Brain pericyte (primary cell): Measurements from ENCODE around the gene CEP112.

ENCODE experiments used
- DNase-seq: peaks from one replicate; pipeline ENCODE4 v3.0.0-alpha.2; 2012; ENCODE audit warnings: low read depth, low spot score

CEP112 gene

GRCh38 chr17:66191593-66192377 lies at the start of gene CEP112:
Gene CEP112 (minus strand): TSS chr17:66192133.
- no peak for DNase-seq

GRCh38 chr17:66240630-66241029 lies 48.7 kb upstream of the CEP112 start:
- DNase-seq, result no peak

DNA sequence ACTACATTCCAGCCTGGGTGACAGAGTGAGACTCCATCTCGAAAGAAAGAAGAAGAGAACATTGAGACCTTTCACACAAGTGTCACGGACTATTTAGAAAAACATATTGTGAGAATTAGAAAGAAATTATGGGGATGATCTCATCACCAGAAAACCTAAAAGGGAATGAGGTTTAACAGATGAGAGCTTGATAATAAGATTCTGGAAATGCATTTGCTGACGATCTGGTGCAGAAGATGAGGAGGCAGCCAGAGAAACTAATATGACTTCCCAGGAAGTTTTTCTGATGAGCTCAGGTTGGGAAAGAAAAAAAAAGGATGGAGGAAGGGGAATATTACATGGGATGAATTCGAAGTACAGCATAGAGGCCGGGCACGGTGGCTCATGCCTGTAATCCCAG lies 48.1 kb upstream of the CEP112 start:
- DNase-seq, result no peak

GRCh38 chr17:66235377-66235994 lies 43.6 kb upstream of the CEP112 start:
- DNase-seq, result no peak

- no peak for DNase-seq
These were observed 42.7 kb upstream of the CEP112 start for GRCh38 chr17:66234611-66235010.

DNA sequence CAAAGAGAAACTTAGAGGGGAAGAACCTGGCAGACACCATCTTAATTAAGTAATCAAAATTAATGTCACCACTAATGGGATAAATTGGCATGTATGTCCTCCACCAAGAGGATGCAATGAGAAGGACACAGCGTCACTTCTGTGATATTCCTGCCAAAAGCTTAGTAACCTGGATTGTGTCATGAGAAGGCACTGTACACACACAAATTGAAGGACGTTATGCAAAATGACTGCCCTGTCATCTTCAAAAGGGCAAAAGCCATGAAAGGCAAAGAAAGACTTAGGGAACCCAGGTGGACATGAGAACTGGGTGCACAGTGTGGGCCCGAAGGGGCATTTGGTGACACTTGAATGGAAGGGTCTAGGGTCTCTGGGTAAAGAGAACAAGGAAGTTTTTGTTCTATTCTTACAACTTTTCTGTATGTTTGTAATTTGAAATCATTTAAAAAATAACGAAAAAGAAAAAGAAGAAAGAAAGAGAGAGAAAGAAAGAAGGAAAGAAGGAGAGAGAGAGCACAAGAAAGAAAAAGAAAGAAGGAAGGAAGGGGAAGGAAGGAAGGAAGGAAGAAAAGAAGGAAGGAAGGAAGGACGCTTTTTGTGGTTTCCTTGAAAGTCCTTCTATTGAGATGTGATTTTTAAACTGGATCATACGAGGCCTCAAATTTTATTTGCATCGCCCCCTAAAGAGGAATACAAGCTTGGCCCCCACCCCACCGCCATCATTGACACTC lies 41.3 kb upstream of the CEP112 start:
- DNase-seq, result no peak

GRCh38 chr17:66230922-66231591 lies 39.1 kb upstream of the CEP112 start:
- no peak for DNase-seq

- DNase-seq, result no peak
These were observed 38.0 kb upstream of the CEP112 start for GRCh38 chr17:66229783-66230538.

- DNase-seq, result no peak
These were observed 37.2 kb upstream of the CEP112 start, which contains the start of gene APOH for GRCh38 chr17:66228887-66229782. Gene APOH (minus strand): TSS chr17:66229415. CDS start chr17:66229379, 36 bp downstream.

DNA sequence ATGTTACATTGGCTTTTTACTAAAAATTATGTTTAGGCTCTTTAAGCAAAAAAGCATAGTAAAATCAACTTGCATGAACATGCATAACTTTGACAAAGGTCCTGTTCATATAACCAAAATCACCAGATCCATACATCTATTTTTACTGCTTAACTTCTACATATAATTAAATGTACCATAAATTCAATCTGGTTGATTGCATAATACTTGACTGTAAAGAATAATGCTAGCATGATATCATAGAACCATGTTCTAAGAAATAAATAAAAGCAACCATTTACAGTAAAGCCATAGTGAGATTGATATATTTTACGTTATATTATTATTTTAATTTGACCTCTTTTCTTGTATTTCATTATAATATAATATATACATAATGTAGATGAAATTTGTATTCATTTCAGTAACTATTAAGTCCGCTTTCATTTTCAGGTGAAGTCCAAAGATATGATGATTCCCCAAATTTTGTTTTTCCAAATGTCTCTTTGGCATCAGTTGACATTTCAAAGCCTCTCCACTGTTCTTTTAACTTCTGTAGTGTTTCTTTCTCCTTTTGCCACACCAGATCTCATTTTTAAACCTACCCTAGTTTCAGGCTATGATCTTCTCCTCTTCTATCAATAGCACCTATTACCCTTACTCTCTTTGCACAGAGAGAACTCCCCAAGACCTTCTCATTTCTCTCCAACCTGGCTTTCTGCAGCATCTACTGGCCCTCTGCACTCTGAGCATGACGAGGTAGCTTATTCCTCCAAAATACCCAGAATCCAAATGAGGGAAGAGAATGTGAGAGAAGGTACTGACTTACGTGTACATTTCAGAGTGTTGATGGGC lies 35.5 kb upstream of the CEP112 start:
- no peak for DNase-seq

- no peak for DNase-seq
These were observed 30.9 kb upstream of the CEP112 start for GRCh38 chr17:66222798-66223350.

DNA sequence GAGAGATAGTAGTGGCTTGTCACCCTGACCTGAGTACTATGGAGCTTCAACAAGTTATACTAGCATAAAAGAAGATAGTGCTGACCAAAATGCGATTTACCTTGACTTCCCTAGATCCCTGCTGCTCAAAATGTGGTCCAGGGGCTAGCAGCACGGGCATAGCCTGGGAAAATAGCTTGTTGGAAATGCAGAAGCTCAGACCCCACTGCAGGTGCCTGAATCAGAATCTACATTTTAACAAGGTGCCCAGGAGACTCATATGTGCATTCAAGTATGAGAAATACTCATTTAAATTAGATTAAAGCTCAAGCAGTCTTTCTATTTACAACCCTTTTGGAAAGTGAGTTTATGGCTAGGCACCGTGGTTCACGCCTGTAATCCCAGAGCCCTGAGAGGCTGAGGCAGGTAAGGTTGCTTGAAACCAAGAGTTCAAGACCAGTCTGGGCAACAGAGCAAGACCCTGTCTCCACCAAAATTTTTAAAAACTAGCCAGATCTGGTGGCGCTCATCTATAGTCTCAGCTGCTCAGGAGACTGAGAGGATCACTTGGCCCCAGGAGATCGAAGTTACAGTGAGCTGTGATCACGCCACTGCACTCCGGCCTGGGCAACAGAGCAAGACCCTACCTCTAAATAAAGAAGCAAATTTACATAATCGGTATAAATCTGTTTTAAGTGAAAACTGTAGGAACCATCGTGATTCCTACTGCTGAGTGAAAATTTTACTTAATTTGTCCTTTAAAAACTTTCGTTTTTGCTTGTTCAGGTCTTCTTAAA lies 30.0 kb upstream of the CEP112 start:
- DNase-seq, result no peak

- DNase-seq, result no peak
These were observed 29.4 kb upstream of the CEP112 start for GRCh38 chr17:66221343-66221742.

DNA sequence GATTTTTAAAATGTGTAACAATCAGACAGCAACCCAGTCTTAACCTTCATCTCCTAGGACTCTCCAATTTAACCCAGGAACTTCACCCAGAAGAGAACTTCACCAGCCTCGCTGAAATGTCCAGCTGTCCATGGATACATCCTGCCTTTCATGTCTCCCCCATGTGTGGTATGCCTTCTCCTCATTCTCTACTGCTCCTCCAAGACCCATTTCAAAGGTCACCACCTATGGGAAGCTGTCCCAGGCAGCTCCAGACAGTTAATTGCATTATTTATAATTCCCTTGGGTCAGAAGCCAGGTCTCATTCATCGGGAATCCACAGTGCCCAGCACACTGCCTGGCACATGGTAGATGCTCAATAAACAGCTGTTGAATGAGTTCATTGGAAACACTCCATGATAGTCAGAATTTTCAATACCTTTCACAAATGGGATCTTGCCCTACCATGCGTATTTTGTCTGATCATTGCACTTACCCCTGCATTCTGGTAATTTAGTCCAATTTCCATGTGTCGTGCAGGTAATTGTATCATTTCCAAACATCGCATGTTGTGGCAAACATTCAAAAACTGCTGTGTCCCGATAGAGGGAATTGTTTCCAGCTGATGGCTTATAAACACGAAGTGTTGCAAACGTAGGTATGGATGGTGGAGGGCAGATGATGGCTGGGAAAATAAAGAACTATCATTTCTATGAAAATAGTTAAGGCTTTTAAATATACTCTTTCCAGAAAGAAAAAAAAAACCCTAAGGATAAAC lies 28.3 kb upstream of the CEP112 start:
- DNase-seq, result no peak

- DNase-seq, result no peak
These were observed 23.6 kb upstream of the CEP112 start for GRCh38 chr17:66215529-66215911.

DNA sequence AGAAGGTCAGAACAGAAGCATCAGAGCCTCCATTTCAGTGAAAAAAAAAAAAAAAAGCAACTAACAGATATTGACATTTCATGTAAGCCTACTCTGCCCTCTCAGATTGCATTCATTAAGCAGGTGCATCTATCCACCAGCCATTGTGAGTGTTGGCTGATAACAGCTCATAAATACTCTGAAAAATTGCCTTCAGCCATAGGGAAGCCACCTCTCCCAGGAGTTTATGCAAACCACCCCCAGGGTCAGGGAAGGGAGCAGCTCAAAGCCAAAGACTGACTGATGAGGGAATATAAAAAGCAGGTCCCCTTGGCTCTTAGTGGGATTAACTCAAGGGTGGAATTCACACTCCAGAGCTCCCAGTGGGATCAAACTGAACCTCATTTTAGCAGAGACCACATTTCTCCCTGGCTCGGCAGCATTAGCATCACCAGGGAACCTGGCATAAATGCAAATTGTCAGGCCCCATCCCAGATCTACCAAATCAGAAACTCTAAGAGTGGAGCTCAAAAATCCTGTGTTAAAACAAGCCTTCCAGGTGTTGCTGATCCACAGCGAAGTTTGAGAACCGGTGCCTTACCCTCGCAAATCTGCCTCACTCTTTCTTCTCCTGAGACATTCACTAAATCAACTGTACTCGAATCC lies 23.1 kb upstream of the CEP112 start:
- no peak for DNase-seq
